RWPE2 (cell line): ENCODE data around the gene RC3H1.

ENCODE experiments used
- ATAC-seq: fragments of 200-7000 bp; cut with Tn5 transposase; 3 replicates; pipeline ENCODE4 v1.9.1; 2021; ENCODE audit warnings: low read depth
- DNase-seq: peaks from one replicate; pipeline ENCODE4 v3.0.0-alpha.2; 2020; ENCODE audit warnings: low spot score
- H3K27ac ChIP-seq: fragments of 450-650 bp; 2 replicates; pipeline ENCODE4 v1.5.1; 2017; ENCODE audit warnings: mild to moderate bottlenecking; ENCODE audit not compliant: poor library complexity, severe bottlenecking
- H3K27me3 ChIP-seq: fragments of 250-450 bp; sonication (Bioruptor Pico); 2 replicates; pipeline ENCODE4 v1.5.1; 2021; ENCODE audit warnings: mild to moderate bottlenecking, moderate library complexity; ENCODE audit not compliant: insufficient read depth, poor library complexity, severe bottlenecking
- H3K36me3 ChIP-seq: fragments of 250-450 bp; sonication (Bioruptor Pico); 2 replicates; pipeline ENCODE4 v1.5.1; 2020; ENCODE audit warnings: low read depth, mild to moderate bottlenecking, moderate library complexity
- H3K4me1 ChIP-seq: fragments of 250-450 bp; sonication (Bioruptor Pico); 2 replicates; pipeline ENCODE4 v1.5.1; 2021; ENCODE audit warnings: mild to moderate bottlenecking, moderate library complexity; ENCODE audit not compliant: insufficient read depth, poor library complexity, severe bottlenecking
- H3K4me3 ChIP-seq: fragments of 250-450 bp; sonication (Bioruptor Pico); 2 replicates; pipeline ENCODE4 v1.5.1; 2021; ENCODE audit warnings: mild to moderate bottlenecking, moderate library complexity; ENCODE audit not compliant: severe bottlenecking
- H3K9me3 ChIP-seq: fragments of 250-450 bp; sonication (Bioruptor Pico); 2 replicates; pipeline ENCODE4 v1.5.1; 2021; ENCODE audit warnings: mild to moderate bottlenecking, moderate library complexity; ENCODE audit not compliant: severe bottlenecking
- CTCF ChIP-seq: fragments of 450-650 bp; IDR thresholded peaks from one replicate; pipeline ENCODE4 v1.5.1; 2017; ENCODE audit warnings: mild to moderate bottlenecking, moderate library complexity; ENCODE audit not compliant: poor library complexity, severe bottlenecking

RC3H1 gene

GRCh38 chr1:173903827-173904531 is 118.2 kb downstream of the RC3H1 start:
- no peak overlapping the region for H3K27ac ChIP-seq
- H3K4me3 ChIP-seq, result no peak overlapping the region
- H3K4me1 ChIP-seq, result no peaks in the 10 kb centered on the region
- no peaks in the 10 kb centered on the region for H3K36me3 ChIP-seq
- ATAC-seq (no peak), DNase-seq (no peak)
- no peak for TF ChIP-seq CTCF
- no peaks in the 10 kb centered on the region for H3K27me3 ChIP-seq
- no peaks in the 10 kb centered on the region for H3K9me3 ChIP-seq

GRCh38 chr1:173900992-173901391 is 121.2 kb downstream of the RC3H1 start:
- H3K36me3 ChIP-seq, result no peaks in the 10 kb centered on the region
- no peak overlapping the region for H3K27ac ChIP-seq
- no peaks in the 10 kb centered on the region for H3K27me3 ChIP-seq
- no peak for ATAC-seq
- no peak overlapping the region for H3K4me3 ChIP-seq
- DNase-seq, result no peak
- no peaks in the 10 kb centered on the region for H3K4me1 ChIP-seq
- TF ChIP-seq CTCF, result no peak
- H3K9me3 ChIP-seq, result no peaks in the 10 kb centered on the region

- DNase-seq, result no peak
These were observed 121.7 kb downstream of the RC3H1 start for GRCh38 chr1:173900427-173900826.

GRCh38 chr1:173894189-173894588 is 128.0 kb downstream of the RC3H1 start:
- ATAC-seq (no peak), DNase-seq (no peak)
- Histone ChIP-seq H3K27me3 (no peaks in the 10 kb centered on the region), H3K36me3 (0 out of 2 replicates have a peak, but pooled peaks cover 4% of the 10 kb centered on the region), H3K4me3 (no peak overlapping the region), H3K27ac (no peak overlapping the region), H3K9me3 (no peaks in the 10 kb centered on the region), H3K4me1 (peaks cover 5% of the 10 kb centered on the region)
- TF ChIP-seq CTCF, result no peak

More at GRCh38 chr1:173900427-173900826, 121.7 kb downstream of the RC3H1 start:
- TF ChIP-seq CTCF, result no peak
- no peak overlapping the region for H3K4me3 ChIP-seq
- ATAC-seq, result no peak
- H3K27me3 ChIP-seq, result no peaks in the 10 kb centered on the region
- no peaks in the 10 kb centered on the region for H3K4me1 ChIP-seq
- H3K36me3 ChIP-seq, result no peaks in the 10 kb centered on the region
- H3K27ac ChIP-seq, result no peak overlapping the region
- H3K9me3 ChIP-seq, result no peaks in the 10 kb centered on the region

- TF ChIP-seq CTCF, result no peak
- H3K27me3 ChIP-seq, result no peaks in the 10 kb centered on the region
- peaks cover 5% of the 10 kb centered on the region for H3K4me1 ChIP-seq
- no peak overlapping the region for H3K4me3 ChIP-seq
- ATAC-seq, result no peak
- no peaks in the 10 kb centered on the region for H3K9me3 ChIP-seq
- 0 out of 2 replicates have a peak, but pooled peaks cover 6% of the 10 kb centered on the region for H3K36me3 ChIP-seq
- no peak for DNase-seq
- no peak overlapping the region for H3K27ac ChIP-seq
These were observed 128.5 kb downstream of the RC3H1 start for GRCh38 chr1:173893611-173894010.
